WI38 (cell line): ENCODE results near the gene ACVR2B.

Experiments
- H3K4me3 ChIP-seq: 2 replicates; pipeline ENCODE4 v1.5.1; 2011; ENCODE audit warnings: low read depth, mild to moderate bottlenecking, control low read depth, low read length
- CTCF ChIP-seq: IDR thresholded peaks from 2 replicates; pipeline ENCODE4 v1.5.1; 2012; ENCODE audit warnings: low read depth, mild to moderate bottlenecking, control low read depth, low read length

Gene ACVR2B

GRCh38 chr3:38480930-38481329 lies 27.2 kb downstream of the ACVR2B start:
- no peak overlapping the region for H3K4me3 ChIP-seq
- TF ChIP-seq CTCF, result no peak

GRCh38 chr3:38482951-38483350 lies 29.3 kb downstream of the ACVR2B start:
- no peak overlapping the region for H3K4me3 ChIP-seq
- TF ChIP-seq CTCF, result no peak

GRCh38 chr3:38487323-38487722 lies 33.6 kb downstream of the ACVR2B start:
- no peak for TF ChIP-seq CTCF
- no peak overlapping the region for H3K4me3 ChIP-seq

GRCh38 chr3:38488949-38489348 lies 35.3 kb downstream of the ACVR2B start:
- no peak for TF ChIP-seq CTCF

GRCh38 chr3:38489766-38490165 lies 36.1 kb downstream of the ACVR2B start:
- H3K4me3 ChIP-seq, result no peak overlapping the region
- TF ChIP-seq CTCF, result no peak

More at GRCh38 chr3:38488949-38489348, 35.3 kb downstream of the ACVR2B start:
- H3K4me3 ChIP-seq, result no peak overlapping the region

GRCh38 chr3:38490281-38491030 lies 36.8 kb downstream of the ACVR2B start:
- no peak overlapping the region for H3K4me3 ChIP-seq
- no peak for TF ChIP-seq CTCF

GRCh38 chr3:38491215-38491614 lies 37.5 kb downstream of the ACVR2B start:
- no peak overlapping the region for H3K4me3 ChIP-seq
- TF ChIP-seq CTCF, result no peak
